ENCODE measurements around the gene RASL12. TPM values are rescaled to one million over a fixed set of nuclear protein-coding genes. Genes with fewer than 3 reads are reported as not detected.

Gene RASL12
- total RNA-seq, 6 donors from 2014 or later = 12.8 to 49.9 (median 24.9) TPM

DNA sequence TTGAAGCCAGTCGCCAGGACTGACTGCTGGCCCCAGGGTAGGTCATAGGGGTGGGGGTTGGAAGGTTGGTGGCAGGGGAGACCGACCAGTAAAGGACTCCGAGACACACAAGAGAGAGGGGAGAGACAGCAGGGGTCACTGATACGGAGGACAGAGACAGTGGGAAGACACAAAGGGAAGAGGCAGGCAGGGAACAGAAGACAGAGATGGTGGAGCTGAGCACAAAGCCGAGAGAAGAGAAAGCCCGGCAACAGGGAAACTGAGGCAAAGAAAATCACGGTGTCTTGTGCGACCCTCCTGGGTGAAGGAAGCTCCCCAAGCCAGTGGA is 510 bp downstream of the RASL12 start:
- peaks cover 0 to 13% (median 6%) of the 10 kb centered on the region in 4 donors for H3K27me3 ChIP-seq
- peak overlapping the region; percentile 83 to 92 (median 90) for H3K27ac ChIP-seq
- H3K36me3 ChIP-seq = no peaks in the 10 kb centered on the region
- no peaks in the 10 kb centered on the region for H3K9me3 ChIP-seq
- H3K4me3 ChIP-seq = peak overlapping the region; percentile 24 to 54 (median 48)
- no peak for ATAC-seq (ENCODE audit: low FRiP score in 2 of 2)
- H3K4me1 ChIP-seq = peaks cover 11 to 18% (median 14%) of the 10 kb centered on the region in 4 donors
- no peak for DNase-seq
- WGBS, 2 donors = 30 to 34% methylated on average over 8 of the region's 8 CpGs
- TF ChIP-seq, protein P1, sequence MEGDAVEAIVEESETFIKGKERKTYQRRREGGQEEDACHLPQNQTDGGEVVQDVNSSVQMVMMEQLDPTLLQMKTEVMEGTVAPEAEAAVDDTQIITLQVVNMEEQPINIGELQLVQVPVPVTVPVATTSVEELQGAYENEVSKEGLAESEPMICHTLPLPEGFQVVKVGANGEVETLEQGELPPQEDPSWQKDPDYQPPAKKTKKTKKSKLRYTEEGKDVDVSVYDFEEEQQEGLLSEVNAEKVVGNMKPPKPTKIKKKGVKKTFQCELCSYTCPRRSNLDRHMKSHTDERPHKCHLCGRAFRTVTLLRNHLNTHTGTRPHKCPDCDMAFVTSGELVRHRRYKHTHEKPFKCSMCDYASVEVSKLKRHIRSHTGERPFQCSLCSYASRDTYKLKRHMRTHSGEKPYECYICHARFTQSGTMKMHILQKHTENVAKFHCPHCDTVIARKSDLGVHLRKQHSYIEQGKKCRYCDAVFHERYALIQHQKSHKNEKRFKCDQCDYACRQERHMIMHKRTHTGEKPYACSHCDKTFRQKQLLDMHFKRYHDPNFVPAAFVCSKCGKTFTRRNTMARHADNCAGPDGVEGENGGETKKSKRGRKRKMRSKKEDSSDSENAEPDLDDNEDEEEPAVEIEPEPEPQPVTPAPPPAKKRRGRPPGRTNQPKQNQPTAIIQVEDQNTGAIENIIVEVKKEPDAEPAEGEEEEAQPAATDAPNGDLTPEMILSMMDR (IDR thresholded peaks at IDR 0.05) = no peak
- no peak for TF ChIP-seq POLR2A (IDR thresholded peaks at IDR 0.05)
- TF ChIP-seq POLR2AphosphoS5 (IDR thresholded peaks at IDR 0.05) = no peak
- no peak for TF ChIP-seq EP300 (IDR thresholded peaks at IDR 0.05)

DNA sequence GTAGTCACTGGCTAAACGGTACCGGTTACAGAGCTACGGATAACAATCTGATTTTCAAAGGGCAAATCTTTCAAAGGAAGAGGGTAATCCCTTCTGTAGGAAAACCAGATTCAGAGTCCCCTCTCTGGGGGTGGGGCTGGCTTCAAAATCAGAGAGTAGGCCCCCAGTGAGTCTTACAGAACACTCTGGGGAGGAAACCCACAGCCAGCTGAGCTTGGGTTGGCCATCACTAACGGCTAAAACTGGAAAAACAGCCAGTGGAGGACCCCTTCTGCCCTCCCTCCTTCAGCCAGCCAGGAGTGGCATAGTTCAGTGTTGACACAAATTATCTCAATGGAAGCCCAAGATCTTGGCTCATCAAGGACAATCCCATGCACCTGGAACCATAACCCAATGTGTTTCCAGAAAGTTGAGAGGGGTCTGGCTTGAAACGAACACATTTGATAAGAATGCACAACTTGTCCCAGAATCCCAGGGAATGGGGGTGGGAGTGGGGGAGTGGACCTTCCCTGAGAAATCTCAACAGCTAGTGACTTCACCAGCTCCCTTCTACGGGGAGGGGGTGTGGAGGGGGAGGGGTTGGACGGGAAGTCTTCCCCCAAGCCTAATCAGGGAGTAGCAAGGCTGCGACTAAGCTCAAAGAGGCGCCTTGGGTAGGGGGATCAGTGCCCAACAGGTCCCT is 1.0 kb downstream of the RASL12 start:
- Histone ChIP-seq H3K4me3 (peak overlapping the region; percentile 24 to 54 (median 48)), H3K9me3 (no peaks in the 10 kb centered on the region), H3K27ac (peak overlapping the region; percentile 83 to 92 (median 90)), H3K36me3 (no peaks in the 10 kb centered on the region), H3K4me1 (peaks cover 11 to 18% (median 14%) of the 10 kb centered on the region in 4 donors), H3K27me3 (peaks cover 0 to 13% (median 6%) of the 10 kb centered on the region in 4 donors)
- DNase-seq (no peak), ATAC-seq (ENCODE audit: low FRiP score in 2 of 2) (no peak)
- TF ChIP-seq, protein P1 (IDR thresholded peaks at IDR 0.05) = no peak
- WGBS, 2 donors = 33 to 43% methylated on average over 9 of the region's 9 CpGs

DNA sequence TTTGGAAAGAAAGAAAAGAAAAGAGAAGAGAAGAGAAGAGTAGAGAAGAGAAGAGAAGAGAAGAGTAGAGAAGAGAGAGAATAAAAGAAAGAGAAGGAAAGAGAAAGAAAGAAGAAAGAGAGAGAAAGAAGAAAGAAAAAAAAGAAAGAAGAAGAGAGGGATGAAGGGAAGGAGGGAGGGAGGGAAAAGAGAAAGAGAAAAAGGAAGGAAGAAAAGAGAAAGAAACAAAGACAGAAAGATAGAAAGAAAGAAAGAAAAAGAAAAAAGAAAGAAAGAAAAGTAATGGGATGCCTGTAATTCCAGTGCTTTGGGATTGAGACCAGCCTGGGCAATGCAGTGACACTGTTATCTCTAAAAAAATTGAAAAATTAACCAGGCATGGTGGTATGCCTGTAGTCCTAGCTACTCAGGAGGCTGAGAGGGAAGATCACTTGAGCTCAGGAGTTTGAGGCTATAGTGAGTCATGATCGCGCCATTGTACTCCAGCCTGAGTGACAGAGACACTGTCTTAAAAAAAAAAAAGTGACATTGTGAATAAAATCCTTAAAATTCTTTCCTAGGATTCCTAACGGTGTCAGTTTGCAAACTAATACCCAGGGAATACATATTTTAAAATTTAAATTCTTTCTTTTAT is 1.7 kb downstream of the RASL12 start:
- H3K4me1 ChIP-seq = peaks cover 11 to 18% (median 14%) of the 10 kb centered on the region in 4 donors
- no peaks in the 10 kb centered on the region for H3K9me3 ChIP-seq
- WGBS, 2 donors = 55 to 69% methylated on average over 3 of the region's 3 CpGs
- H3K27me3 ChIP-seq = peaks cover 0 to 13% (median 6%) of the 10 kb centered on the region in 4 donors
- DNase-seq (no peak), ATAC-seq (ENCODE audit: low FRiP score in 2 of 2) (no peak)
- H3K4me3 ChIP-seq = peak overlapping the region; percentile 6 to 54 (median 48)
- TF ChIP-seq POLR2A (IDR thresholded peaks at IDR 0.05) = no peak
- no peak for TF ChIP-seq POLR2AphosphoS5 (IDR thresholded peaks at IDR 0.05)
- no peak for TF ChIP-seq EP300 (IDR thresholded peaks at IDR 0.05)
- H3K27ac ChIP-seq = peak overlapping the region; percentile 83 to 92 (median 90)
- no peaks in the 10 kb centered on the region for H3K36me3 ChIP-seq

- H3K4me1 ChIP-seq = peaks cover 0 to 9% (median 3%) of the 10 kb centered on the region in 4 donors
- H3K27me3 ChIP-seq = peaks cover 0 to 8% (median 4%) of the 10 kb centered on the region in 4 donors
- H3K27ac ChIP-seq = peak overlapping the region in 3 of 4 donors; percentile 52 to 92 (median 59)
- no peak for ATAC-seq (ENCODE audit: low FRiP score in 2 of 2)
- H3K36me3 ChIP-seq = peaks cover 0 to 6% (median 1%) of the 10 kb centered on the region in 4 donors
- 82 to 88% methylated on average over 2 to 5 of the region's 5 CpGs for WGBS, 2 donors
- H3K4me3 ChIP-seq = no peak overlapping the region
- TF ChIP-seq EP300 (IDR thresholded peaks at IDR 0.05) (no peak), POLR2AphosphoS5 (IDR thresholded peaks at IDR 0.05) (no peak), POLR2A (IDR thresholded peaks at IDR 0.05) (no peak)
- TF ChIP-seq, protein P1 (IDR thresholded peaks at IDR 0.05) = no peak
- no peaks in the 10 kb centered on the region for H3K9me3 ChIP-seq
- DNase-seq = no peak
Observed at GRCh38 chr15:65062726-65063125, 5.1 kb downstream of the RASL12 start.

DNA sequence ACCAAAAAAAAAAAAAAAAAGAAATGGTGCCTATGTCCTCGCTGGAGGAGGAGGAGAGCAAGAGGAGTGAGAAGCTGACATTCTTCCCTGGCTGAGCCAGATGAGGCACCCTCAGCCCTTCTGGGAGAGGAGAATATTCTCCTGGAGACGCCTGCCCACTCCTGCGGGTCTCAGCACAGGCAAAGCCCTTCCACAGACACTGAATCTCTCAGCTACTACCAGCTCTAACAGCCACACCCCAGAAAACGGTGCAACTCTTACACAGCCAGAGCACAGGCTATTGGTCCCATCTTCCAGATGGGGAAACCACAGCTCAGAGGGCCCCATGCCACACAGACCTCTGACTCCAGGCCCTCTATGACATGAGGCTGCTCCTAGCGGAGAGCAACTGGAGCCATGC is 5.7 kb downstream of the RASL12 start:
- 67 to 83% methylated on average over 4 to 5 of the region's 5 CpGs for WGBS, 2 donors
- H3K36me3 ChIP-seq = peaks cover 0 to 6% (median 1%) of the 10 kb centered on the region in 4 donors
- peaks cover 0 to 2% (median under 1%) of the 10 kb centered on the region in 4 donors for H3K27me3 ChIP-seq
- no peak overlapping the region for H3K4me3 ChIP-seq
- H3K4me1 ChIP-seq = peaks cover 0 to 6% (median 0%) of the 10 kb centered on the region in 4 donors
- DNase-seq (no peak), ATAC-seq (ENCODE audit: low FRiP score in 2 of 2) (no peak)
- no peaks in the 10 kb centered on the region for H3K9me3 ChIP-seq
- TF ChIP-seq POLR2A (IDR thresholded peaks at IDR 0.05) = no peak
- no peak for TF ChIP-seq POLR2AphosphoS5 (IDR thresholded peaks at IDR 0.05)
- no peak for TF ChIP-seq EP300 (IDR thresholded peaks at IDR 0.05)
- TF ChIP-seq, protein P1 (IDR thresholded peaks at IDR 0.05) = no peak
- peak overlapping the region in 3 of 4 donors; percentile 52 to 92 (median 72) for H3K27ac ChIP-seq
